ENCODE results near the gene RDH13.

GRCh38 chr19:55067869-55068268 is 4.9 kb upstream of the RDH13 start:
- no peak for TF ChIP-seq CTCF (IDR thresholded peaks at IDR 0.05)
- TF ChIP-seq POLR2A (IDR thresholded peaks at IDR 0.05) = no peak
- no peak for TF ChIP-seq EP300 (IDR thresholded peaks at IDR 0.05)
- TF ChIP-seq POLR2AphosphoS5 (IDR thresholded peaks at IDR 0.05) = no peak
